ENCODE data around the gene AKAP6. TPM values are rescaled to one million over a fixed set of nuclear protein-coding genes. Genes with fewer than 3 reads are reported as not detected.
A peak's percentile ranks its signal among the peaks of the same experiment; 100 is the strongest.

The AKAP6 gene
- total and polyA plus RNA-seq, 2 experiments from 2014 or later: 0.38 to 0.42 TPM

DNA sequence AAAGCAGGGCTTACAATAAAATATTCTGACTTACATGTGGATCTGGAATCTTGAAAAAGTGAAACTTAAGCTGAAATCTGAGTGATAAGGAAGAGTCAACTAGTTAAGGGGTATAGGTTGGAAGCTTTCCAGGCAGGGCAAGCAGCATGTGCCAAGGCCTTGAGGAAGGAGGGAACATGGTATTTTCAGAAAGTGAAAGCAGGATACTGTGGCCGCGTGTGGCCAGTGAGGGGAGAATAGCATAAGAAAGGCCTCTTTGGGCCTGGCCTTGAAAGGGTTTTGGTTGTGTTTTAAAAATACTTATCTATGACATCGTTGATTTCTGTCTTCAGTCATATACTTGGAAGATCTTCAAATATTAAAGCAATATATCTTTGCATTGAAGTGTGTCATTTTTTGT, 213.4 kb downstream of the AKAP6 start:
- Histone ChIP-seq H3K4me1 (ENCODE audit: insufficient read depth) (no peaks in the 10 kb centered on the region), H3K27me3 (ENCODE audit: insufficient read depth) (no peaks in the 10 kb centered on the region), H3K27ac (ENCODE audit: low read depth) (no peak overlapping the region), H3K4me2 (no peak overlapping the region), H4K20me1 (replicated peaks; ENCODE audit: insufficient read depth) (no peaks in the 10 kb centered on the region), H3K79me2 (replicated peaks; ENCODE audit: insufficient read depth) (no peaks in the 10 kb centered on the region), H3F3A (replicated peaks; ENCODE audit: low read depth) (no peaks in the 10 kb centered on the region), H3K4me3 (no peak overlapping the region), H3K36me3 (ENCODE audit: insufficient read depth) (no peaks in the 10 kb centered on the region), H3K9me2 (ENCODE audit: insufficient read depth) (no peaks in the 10 kb centered on the region), H2AFZ (no peak overlapping the region)
- ATAC-seq: no peak
- H3K9me3 Mint-ChIP-seq: no peaks in the 10 kb centered on the region
- H3K4me1 Mint-ChIP-seq: peaks cover 4% of the 10 kb centered on the region; the same call in 1 of the 3 replicates
- DNase-seq (ENCODE audit: low spot score): peak; percentile 11
- H3K4me3 Mint-ChIP-seq: no peak overlapping the region
- no peak overlapping the region for H3K27ac Mint-ChIP-seq
- H3K27me3 Mint-ChIP-seq (ENCODE audit: insufficient read depth, low read depth, poor library complexity): no peaks in the 10 kb centered on the region
- no peak for TF ChIP-seq EZH2 (IDR thresholded peaks at IDR 0.05; ENCODE audit: low read depth, unreplicated experiment)
- no peak for TF ChIP-seq NANOG (IDR thresholded peaks at IDR 0.05; ENCODE audit: borderline replicate concordance)
- TF ChIP-seq, protein P1, sequence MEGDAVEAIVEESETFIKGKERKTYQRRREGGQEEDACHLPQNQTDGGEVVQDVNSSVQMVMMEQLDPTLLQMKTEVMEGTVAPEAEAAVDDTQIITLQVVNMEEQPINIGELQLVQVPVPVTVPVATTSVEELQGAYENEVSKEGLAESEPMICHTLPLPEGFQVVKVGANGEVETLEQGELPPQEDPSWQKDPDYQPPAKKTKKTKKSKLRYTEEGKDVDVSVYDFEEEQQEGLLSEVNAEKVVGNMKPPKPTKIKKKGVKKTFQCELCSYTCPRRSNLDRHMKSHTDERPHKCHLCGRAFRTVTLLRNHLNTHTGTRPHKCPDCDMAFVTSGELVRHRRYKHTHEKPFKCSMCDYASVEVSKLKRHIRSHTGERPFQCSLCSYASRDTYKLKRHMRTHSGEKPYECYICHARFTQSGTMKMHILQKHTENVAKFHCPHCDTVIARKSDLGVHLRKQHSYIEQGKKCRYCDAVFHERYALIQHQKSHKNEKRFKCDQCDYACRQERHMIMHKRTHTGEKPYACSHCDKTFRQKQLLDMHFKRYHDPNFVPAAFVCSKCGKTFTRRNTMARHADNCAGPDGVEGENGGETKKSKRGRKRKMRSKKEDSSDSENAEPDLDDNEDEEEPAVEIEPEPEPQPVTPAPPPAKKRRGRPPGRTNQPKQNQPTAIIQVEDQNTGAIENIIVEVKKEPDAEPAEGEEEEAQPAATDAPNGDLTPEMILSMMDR (conservative IDR thresholded peaks at IDR 0.05; ENCODE audit: low read depth in 2 of 2): no peak
- TF ChIP-seq, protein P2, sequence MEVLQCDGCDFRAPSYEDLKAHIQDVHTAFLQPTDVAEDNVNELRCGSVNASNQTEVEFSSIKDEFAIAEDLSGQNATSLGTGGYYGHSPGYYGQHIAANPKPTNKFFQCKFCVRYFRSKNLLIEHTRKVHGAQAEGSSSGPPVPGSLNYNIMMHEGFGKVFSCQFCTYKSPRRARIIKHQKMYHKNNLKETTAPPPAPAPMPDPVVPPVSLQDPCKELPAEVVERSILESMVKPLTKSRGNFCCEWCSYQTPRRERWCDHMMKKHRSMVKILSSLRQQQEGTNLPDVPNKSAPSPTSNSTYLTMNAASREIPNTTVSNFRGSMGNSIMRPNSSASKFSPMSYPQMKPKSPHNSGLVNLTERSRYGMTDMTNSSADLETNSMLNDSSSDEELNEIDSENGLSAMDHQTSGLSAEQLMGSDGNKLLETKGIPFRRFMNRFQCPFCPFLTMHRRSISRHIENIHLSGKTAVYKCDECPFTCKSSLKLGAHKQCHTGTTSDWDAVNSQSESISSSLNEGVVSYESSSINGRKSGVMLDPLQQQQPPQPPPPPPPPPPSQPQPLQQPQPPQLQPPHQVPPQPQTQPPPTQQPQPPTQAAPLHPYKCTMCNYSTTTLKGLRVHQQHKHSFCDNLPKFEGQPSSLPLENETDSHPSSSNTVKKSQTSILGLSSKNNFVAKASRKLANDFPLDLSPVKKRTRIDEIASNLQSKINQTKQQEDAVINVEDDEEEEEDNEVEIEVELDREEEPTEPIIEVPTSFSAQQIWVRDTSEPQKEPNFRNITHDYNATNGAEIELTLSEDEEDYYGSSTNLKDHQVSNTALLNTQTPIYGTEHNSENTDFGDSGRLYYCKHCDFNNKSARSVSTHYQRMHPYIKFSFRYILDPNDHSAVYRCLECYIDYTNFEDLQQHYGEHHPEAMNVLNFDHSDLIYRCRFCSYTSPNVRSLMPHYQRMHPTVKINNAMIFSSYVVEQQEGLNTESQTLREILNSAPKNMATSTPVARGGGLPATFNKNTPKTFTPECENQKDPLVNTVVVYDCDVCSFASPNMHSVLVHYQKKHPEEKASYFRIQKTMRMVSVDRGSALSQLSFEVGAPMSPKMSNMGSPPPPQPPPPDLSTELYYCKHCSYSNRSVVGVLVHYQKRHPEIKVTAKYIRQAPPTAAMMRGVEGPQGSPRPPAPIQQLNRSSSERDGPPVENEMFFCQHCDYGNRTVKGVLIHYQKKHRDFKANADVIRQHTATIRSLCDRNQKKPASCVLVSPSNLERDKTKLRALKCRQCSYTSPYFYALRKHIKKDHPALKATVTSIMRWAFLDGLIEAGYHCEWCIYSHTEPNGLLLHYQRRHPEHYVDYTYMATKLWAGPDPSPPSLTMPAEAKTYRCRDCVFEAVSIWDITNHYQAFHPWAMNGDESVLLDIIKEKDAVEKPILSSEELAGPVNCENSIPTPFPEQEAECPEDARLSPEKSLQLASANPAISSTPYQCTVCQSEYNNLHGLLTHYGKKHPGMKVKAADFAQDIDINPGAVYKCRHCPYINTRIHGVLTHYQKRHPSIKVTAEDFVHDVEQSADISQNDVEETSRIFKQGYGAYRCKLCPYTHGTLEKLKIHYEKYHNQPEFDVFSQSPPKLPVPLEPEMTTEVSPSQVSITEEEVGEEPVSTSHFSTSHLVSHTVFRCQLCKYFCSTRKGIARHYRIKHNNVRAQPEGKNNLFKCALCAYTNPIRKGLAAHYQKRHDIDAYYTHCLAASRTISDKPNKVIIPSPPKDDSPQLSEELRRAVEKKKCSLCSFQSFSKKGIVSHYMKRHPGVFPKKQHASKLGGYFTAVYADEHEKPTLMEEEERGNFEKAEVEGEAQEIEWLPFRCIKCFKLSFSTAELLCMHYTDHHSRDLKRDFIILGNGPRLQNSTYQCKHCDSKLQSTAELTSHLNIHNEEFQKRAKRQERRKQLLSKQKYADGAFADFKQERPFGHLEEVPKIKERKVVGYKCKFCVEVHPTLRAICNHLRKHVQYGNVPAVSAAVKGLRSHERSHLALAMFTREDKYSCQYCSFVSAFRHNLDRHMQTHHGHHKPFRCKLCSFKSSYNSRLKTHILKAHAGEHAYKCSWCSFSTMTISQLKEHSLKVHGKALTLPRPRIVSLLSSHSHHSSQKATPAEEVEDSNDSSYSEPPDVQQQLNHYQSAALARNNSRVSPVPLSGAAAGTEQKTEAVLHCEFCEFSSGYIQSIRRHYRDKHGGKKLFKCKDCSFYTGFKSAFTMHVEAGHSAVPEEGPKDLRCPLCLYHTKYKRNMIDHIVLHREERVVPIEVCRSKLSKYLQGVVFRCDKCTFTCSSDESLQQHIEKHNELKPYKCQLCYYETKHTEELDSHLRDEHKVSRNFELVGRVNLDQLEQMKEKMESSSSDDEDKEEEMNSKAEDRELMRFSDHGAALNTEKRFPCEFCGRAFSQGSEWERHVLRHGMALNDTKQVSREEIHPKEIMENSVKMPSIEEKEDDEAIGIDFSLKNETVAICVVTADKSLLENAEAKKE (CRISPR knock-in tag; IDR thresholded peaks at IDR 0.05): no peak
- TF ChIP-seq POLR2AphosphoS5 (IDR thresholded peaks at IDR 0.05; ENCODE audit: low read depth): no peak
- TF ChIP-seq JUNB (IDR thresholded peaks at IDR 0.05; ENCODE audit: unreplicated experiment): no peak
- TF ChIP-seq STAT1 (IDR thresholded peaks at IDR 0.05; ENCODE audit: unreplicated experiment): no peak
- no peak for TF ChIP-seq REST (IDR thresholded peaks at IDR 0.05; ENCODE audit: unreplicated experiment)
- no peak for TF ChIP-seq CREB1 (CRISPR knock-in tag; IDR thresholded peaks at IDR 0.05; ENCODE audit: low read depth)
- no peak for TF ChIP-seq ZNF114 (CRISPR knock-in tag; IDR thresholded peaks at IDR 0.05)
- TF ChIP-seq EZH2phosphoT487 (IDR thresholded peaks at IDR 0.05; ENCODE audit: unreplicated experiment): no peak
- no peaks in the 10 kb centered on the region for H3K36me3 Mint-ChIP-seq (ENCODE audit: low read depth)

Data from GM23338 (cell line).